Activated CD8-positive, alpha-beta memory T cell treated with anti-CD3 and anti-CD28 coated beads, Interleukin-2, amount 10 ng/mL, durations not matched to agents 7 days and 5 days (primary cell): ENCODE data around the gene KREMEN2. TPM values are rescaled to one million over a fixed set of nuclear protein-coding genes. Genes with fewer than 3 reads are reported as not detected.

Experiments used
- ATAC-seq: fragments of 150-1000 bp; cut with Tn5 transposase; one replicate; pipeline ENCODE4 v1.10.0; 2021; ENCODE audit warnings: moderate library complexity
- CTCF ChIA-PET: fragments of 350-600 bp; sonication (Branson Sonifier 250); formaldehyde crosslinking; loops from one replicate; lab custom pipeline; 2021; ENCODE audit warnings: antibody characterized with exemption; lab: Charles Lee
- DNase-seq: peaks from one replicate; pipeline ENCODE4 v3.0.0-alpha.2; 2020
- H3K27ac Mint-ChIP-seq: one replicate; pipeline ENCODE4 v1.8.0; 2021; ENCODE audit warnings: mild to moderate bottlenecking, mixed read lengths
- H3K27me3 Mint-ChIP-seq: one replicate; pipeline ENCODE4 v1.8.0; 2021; ENCODE audit warnings: mixed read lengths
- H3K36me3 Mint-ChIP-seq: one replicate; pipeline ENCODE4 v1.8.0; 2021; ENCODE audit warnings: mild to moderate bottlenecking, mixed read lengths
- H3K4me1 Mint-ChIP-seq: one replicate; pipeline ENCODE4 v1.8.0; 2021; ENCODE audit warnings: mixed read lengths
- H3K4me3 Mint-ChIP-seq: one replicate; pipeline ENCODE4 v1.8.0; 2021; ENCODE audit warnings: mild to moderate bottlenecking, moderate library complexity, mixed read lengths
- H3K9me3 Mint-ChIP-seq: one replicate; pipeline ENCODE4 v1.8.0; 2022; ENCODE audit warnings: low read depth, mixed read lengths
- total RNA-seq, 2 experiments: library from RNA; stranded (reverse); gene quantifications; one replicate each; pipeline ENCODE4 v1.2.3, GENCODE V29; 2021

The KREMEN2 gene
- total RNA-seq, 2 experiments from 2014 or later: 0.35 to 0.40 TPM

- H3K9me3 Mint-ChIP-seq: no peaks in the 10 kb centered on the region
- peaks cover 3% of the 10 kb centered on the region for H3K36me3 Mint-ChIP-seq
- no peak for DNase-seq
- no peak for ATAC-seq
- no peak overlapping the region for H3K4me3 Mint-ChIP-seq
- H3K4me1 Mint-ChIP-seq: no peaks in the 10 kb centered on the region
- CTCF ChIA-PET: interaction anchor here (3.0 kb wide), 1 partner anchor 22 kb away, joined by 13 read pairs; no protein-coding TSS in a partner anchor
- H3K27me3 Mint-ChIP-seq: peaks cover 6% of the 10 kb centered on the region
- no peak overlapping the region for H3K27ac Mint-ChIP-seq
Measured at GRCh38 chr16:2948807-2949704, 15.0 kb upstream of the KREMEN2 start.

- Mint-ChIP-seq H3K27ac (no peak overlapping the region), H3K36me3 (peaks cover 3% of the 10 kb centered on the region), H3K4me1 (no peaks in the 10 kb centered on the region), H3K4me3 (no peak overlapping the region), H3K9me3 (no peaks in the 10 kb centered on the region), H3K27me3 (peaks cover 10% of the 10 kb centered on the region)
- ATAC-seq: no peak
- CTCF ChIA-PET: interaction anchor here (1.0 to 3.0 kb wide), 2 partner anchors 23 to 31 kb away, joined by 3 to 13 read pairs; partner anchors contain the start of gene PKMYT1
- DNase-seq: no peak
Measured at GRCh38 chr16:2949705-2950352, 14.2 kb upstream of the KREMEN2 start.

- CTCF ChIA-PET: interaction anchor here (1.0 to 1.1 kb wide), 2 partner anchors 30 to 31 kb away, joined by 3 read pairs; partner anchors contain the start of gene PKMYT1
- ATAC-seq: no peak
- H3K27me3 Mint-ChIP-seq: peaks cover 10% of the 10 kb centered on the region
- H3K27ac Mint-ChIP-seq: no peak overlapping the region
- no peak overlapping the region for H3K4me3 Mint-ChIP-seq
- DNase-seq: no peak
- no peaks in the 10 kb centered on the region for H3K4me1 Mint-ChIP-seq
- no peaks in the 10 kb centered on the region for H3K9me3 Mint-ChIP-seq
- peaks cover 3% of the 10 kb centered on the region for H3K36me3 Mint-ChIP-seq
Measured at GRCh38 chr16:2950353-2950724, 13.7 kb upstream of the KREMEN2 start.

DNA sequence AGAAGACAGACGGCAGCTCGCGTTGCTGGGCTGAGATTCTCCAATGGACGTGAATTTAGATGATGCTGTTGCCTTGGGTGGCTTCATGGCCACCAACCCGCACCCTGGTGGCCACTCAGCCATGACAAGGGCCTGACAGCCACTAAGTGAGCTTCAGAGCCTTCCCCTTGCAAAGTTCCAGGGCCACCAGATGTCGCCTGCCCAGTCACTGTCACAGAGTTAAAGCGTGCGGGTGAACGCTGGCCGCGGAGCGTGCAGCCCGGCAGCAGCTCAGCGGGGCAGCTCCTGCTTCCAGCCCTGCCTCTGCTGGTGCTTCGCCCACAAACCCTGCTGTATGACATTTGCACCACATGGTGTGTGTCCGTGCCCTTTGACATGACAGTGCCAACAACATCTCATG lies 13.3 kb upstream of the KREMEN2 start:
- H3K27me3 Mint-ChIP-seq: peaks cover 10% of the 10 kb centered on the region
- H3K36me3 Mint-ChIP-seq: peaks cover 3% of the 10 kb centered on the region
- CTCF ChIA-PET: interaction anchor here (1.0 to 1.6 kb wide), 4 partner anchors 13 to 32 kb away, joined by 3 to 4 read pairs (median 3); partner anchors contain the start of genes KREMEN2 and PKMYT1
- H3K4me3 Mint-ChIP-seq: no peak overlapping the region
- no peak overlapping the region for H3K27ac Mint-ChIP-seq
- ATAC-seq (no peak), DNase-seq (no peak)
- no peaks in the 10 kb centered on the region for H3K9me3 Mint-ChIP-seq
- H3K4me1 Mint-ChIP-seq: no peaks in the 10 kb centered on the region

- no peak for ATAC-seq
- Mint-ChIP-seq H3K9me3 (no peaks in the 10 kb centered on the region), H3K36me3 (no peaks in the 10 kb centered on the region), H3K27ac (no peak overlapping the region), H3K27me3 (peaks cover 12% of the 10 kb centered on the region), H3K4me3 (no peak overlapping the region), H3K4me1 (no peaks in the 10 kb centered on the region)
- no peak for DNase-seq
- CTCF ChIA-PET: interaction anchor here (0.9 to 1.4 kb wide), 3 partner anchors 8 to 65 kb away, joined by 3 to 5 read pairs (median 5); no protein-coding TSS in a partner anchor
Measured at GRCh38 chr16:2952679-2953078, 11.4 kb upstream of the KREMEN2 start.

GRCh38 chr16:2953706-2954627 lies 10.1 kb upstream of the KREMEN2 start:
- Mint-ChIP-seq H3K36me3 (no peaks in the 10 kb centered on the region), H3K4me1 (no peaks in the 10 kb centered on the region), H3K27me3 (peaks cover 13% of the 10 kb centered on the region), H3K4me3 (no peak overlapping the region), H3K9me3 (no peaks in the 10 kb centered on the region), H3K27ac (no peak overlapping the region)
- ATAC-seq: no peak
- CTCF ChIA-PET: interaction anchor here (1.4 kb wide), 1 partner anchor 27 kb away, joined by 5 read pairs; no protein-coding TSS in a partner anchor
- no peak for DNase-seq

- no peaks in the 10 kb centered on the region for H3K4me1 Mint-ChIP-seq
- DNase-seq (no peak), ATAC-seq (no peak)
- H3K9me3 Mint-ChIP-seq: no peaks in the 10 kb centered on the region
- H3K4me3 Mint-ChIP-seq: no peak overlapping the region
- H3K36me3 Mint-ChIP-seq: no peaks in the 10 kb centered on the region
- H3K27ac Mint-ChIP-seq: no peak overlapping the region
- CTCF ChIA-PET: no interaction called here
- peaks cover 15% of the 10 kb centered on the region for H3K27me3 Mint-ChIP-seq
Measured at GRCh38 chr16:2954656-2955381, 9.3 kb upstream of the KREMEN2 start.

DNA sequence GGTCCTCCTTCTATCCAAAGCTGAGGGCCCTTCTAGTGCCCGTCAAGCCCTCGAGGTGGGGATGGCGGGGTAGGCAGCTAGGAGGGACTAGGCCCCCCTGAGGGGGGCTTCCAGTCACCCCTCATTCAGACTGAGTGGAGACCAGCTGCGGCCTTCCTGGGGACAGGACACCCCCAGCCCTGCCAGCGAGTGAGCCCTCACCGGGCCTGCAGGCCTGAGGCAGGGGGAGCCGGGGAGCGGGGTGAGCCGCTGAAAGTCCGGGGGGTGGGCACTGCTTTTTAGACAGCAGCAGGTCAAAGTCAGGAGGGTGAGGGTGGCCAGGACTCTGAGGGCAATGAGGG lies 8.7 kb upstream of the KREMEN2 start:
- H3K4me1 Mint-ChIP-seq: no peaks in the 10 kb centered on the region
- CTCF ChIA-PET: interaction anchor here (1.3 kb wide), 1 partner anchor 28 kb away, joined by 6 read pairs; no protein-coding TSS in a partner anchor
- H3K27me3 Mint-ChIP-seq: peaks cover 19% of the 10 kb centered on the region
- no peak overlapping the region for H3K4me3 Mint-ChIP-seq
- DNase-seq: no peak
- no peak for ATAC-seq
- no peaks in the 10 kb centered on the region for H3K36me3 Mint-ChIP-seq
- no peaks in the 10 kb centered on the region for H3K9me3 Mint-ChIP-seq
- no peak overlapping the region for H3K27ac Mint-ChIP-seq

DNA sequence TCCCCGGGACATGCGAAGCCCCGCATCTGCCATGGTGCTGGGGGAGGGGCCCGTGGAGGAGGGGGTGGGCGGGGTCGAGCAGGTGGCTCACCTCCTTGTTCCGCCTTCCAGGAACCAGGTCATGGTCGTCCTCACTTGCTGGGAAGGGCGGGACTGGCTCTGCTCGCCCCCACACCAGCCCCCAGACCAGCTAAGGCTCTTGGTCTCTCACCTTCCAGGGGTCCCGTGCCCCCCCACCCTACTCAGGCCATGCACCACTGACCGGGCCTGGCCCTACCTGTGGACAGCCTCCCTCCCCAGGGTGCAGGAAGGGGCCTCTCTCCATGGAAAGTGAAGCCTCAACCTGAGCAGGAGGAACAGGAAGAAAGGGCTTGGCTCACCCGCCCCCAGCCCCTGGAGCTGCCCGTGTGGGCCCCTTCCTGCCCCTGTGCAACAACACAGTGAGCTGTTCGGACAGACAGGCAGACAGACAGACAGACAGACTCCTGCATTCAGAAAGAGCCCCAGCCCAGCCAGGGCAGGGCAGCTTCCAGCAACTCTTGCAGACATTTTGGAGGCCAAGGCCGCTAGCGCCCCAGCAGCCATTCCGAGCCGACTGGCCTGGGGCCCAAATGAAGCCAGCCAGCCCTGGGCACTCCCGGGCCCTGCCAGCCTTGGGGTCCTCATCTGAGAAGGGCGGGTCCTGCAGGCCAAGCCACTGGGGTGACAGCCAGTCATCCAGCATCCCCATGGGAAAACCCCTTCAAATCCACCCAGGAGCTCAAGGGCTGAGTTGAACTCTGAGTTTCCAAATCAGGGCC lies 8.1 kb upstream of the KREMEN2 start:
- Mint-ChIP-seq H3K36me3 (no peaks in the 10 kb centered on the region), H3K4me3 (no peak overlapping the region), H3K4me1 (no peaks in the 10 kb centered on the region), H3K27ac (no peak overlapping the region), H3K27me3 (peaks cover 21% of the 10 kb centered on the region), H3K9me3 (no peaks in the 10 kb centered on the region)
- CTCF ChIA-PET: interaction anchor here (0.6 to 1.3 kb wide), 2 partner anchors 28 to 642 kb away, joined by 3 to 6 read pairs; no protein-coding TSS in a partner anchor
- no peak for DNase-seq
- no peak for ATAC-seq

DNA sequence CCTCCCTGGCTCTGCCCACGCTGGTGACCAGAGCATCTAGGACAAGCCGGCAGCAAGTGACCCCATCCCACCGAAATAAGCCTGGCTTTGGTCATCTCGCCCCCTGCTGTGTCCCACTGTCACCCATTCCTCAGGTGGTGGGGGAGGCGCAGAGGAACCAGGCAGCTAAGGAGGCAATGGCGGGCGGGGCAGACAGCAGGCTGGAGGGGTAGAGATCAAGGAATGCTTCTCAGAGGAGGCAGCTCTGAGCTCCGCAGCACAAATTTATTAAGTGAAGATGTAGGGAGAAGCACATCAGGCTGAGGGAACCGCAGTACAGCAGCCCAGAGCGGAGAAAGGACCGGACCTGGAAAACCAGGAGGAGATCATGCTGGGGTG lies 7.5 kb upstream of the KREMEN2 start:
- no peaks in the 10 kb centered on the region for H3K4me1 Mint-ChIP-seq
- H3K27ac Mint-ChIP-seq: no peak overlapping the region
- no peak for DNase-seq
- H3K4me3 Mint-ChIP-seq: no peak overlapping the region
- no peaks in the 10 kb centered on the region for H3K9me3 Mint-ChIP-seq
- ATAC-seq: no peak
- no peaks in the 10 kb centered on the region for H3K36me3 Mint-ChIP-seq
- CTCF ChIA-PET: interaction anchor here (0.6 to 1.3 kb wide), 2 partner anchors 29 to 642 kb away, joined by 3 to 6 read pairs; no protein-coding TSS in a partner anchor
- H3K27me3 Mint-ChIP-seq: peaks cover 21% of the 10 kb centered on the region

GRCh38 chr16:2959206-2959605 lies 4.9 kb upstream of the KREMEN2 start:
- no peak overlapping the region for H3K4me3 Mint-ChIP-seq
- H3K4me1 Mint-ChIP-seq: peaks cover 7% of the 10 kb centered on the region
- H3K27me3 Mint-ChIP-seq: peaks cover 33% of the 10 kb centered on the region
- no peak overlapping the region for H3K27ac Mint-ChIP-seq
- CTCF ChIA-PET: interaction anchor here (1.4 to 1.7 kb wide), 4 partner anchors 23 to 72 kb away, joined by 4 to 8 read pairs (median 6); no protein-coding TSS in a partner anchor
- DNase-seq (no peak), ATAC-seq (no peak)
- no peaks in the 10 kb centered on the region for H3K9me3 Mint-ChIP-seq
- no peaks in the 10 kb centered on the region for H3K36me3 Mint-ChIP-seq
